ENCODE measurements around the gene ODAD3.
A peak's percentile ranks its signal among the peaks of the same experiment; 100 is the strongest.

DNA sequence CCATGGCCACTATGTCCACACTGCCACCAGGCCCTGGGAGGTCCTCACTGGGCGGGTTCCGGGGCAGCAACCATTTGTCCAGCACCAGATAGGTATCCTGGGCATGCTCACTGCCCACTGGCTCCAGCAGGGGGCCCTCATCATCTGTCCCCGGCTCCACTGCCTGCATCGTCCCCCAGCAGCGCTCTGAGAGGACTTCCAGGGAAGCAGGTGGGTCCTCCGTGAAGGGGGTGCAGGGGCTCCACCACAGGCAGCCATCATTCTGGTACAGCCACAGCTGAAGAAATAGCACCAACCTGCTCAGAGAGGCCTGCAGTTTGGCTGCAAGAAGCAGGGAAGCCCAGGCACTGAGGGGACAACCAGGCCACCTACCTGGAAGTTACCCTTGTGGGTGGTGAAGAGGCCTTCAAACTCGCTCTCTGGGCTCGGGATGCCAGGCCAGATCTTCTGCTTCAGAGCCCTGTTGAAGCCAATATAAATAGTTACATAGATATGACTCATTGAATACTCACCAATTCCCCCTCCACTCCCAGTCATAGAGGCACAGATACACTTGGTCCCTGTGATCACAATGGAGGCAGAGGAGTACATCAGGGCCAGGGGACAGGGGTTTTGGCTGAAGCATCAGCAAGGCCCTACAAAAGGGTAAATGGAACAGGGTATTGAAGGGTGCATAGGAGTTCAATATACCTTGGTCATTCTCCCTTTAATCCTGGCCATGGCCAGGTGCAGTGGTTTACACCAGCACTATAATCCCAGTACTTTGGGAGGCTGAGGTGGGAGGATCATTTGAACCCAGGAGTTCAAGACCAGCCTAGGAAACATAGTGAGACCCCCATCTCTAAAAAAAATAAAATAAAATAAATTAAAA lies 56.4 kb downstream of the ODAD3 start:
- TF ChIP-seq, protein P1, sequence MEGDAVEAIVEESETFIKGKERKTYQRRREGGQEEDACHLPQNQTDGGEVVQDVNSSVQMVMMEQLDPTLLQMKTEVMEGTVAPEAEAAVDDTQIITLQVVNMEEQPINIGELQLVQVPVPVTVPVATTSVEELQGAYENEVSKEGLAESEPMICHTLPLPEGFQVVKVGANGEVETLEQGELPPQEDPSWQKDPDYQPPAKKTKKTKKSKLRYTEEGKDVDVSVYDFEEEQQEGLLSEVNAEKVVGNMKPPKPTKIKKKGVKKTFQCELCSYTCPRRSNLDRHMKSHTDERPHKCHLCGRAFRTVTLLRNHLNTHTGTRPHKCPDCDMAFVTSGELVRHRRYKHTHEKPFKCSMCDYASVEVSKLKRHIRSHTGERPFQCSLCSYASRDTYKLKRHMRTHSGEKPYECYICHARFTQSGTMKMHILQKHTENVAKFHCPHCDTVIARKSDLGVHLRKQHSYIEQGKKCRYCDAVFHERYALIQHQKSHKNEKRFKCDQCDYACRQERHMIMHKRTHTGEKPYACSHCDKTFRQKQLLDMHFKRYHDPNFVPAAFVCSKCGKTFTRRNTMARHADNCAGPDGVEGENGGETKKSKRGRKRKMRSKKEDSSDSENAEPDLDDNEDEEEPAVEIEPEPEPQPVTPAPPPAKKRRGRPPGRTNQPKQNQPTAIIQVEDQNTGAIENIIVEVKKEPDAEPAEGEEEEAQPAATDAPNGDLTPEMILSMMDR (IDR thresholded peaks at IDR 0.05) = peak; percentile 37 to 60 (median 46)
- TF ChIP-seq POLR2A (IDR thresholded peaks at IDR 0.05) = peak; percentile 14

Measured in right lobe of liver (tissue), 4 donors.